K562 (cell line): ENCODE measurements around the gene ZNF628.

Experiments
- ATF1 ChIP-seq, 2 experiments: fragments of 450-650 bp in 1 of 2; IDR thresholded peaks; 2 replicates each; pipeline ENCODE4 v1.6.1; 2016; ENCODE audit warnings: missing compliant biosample characterization in 1 of 2, missing genetic modification characterization in 1 of 2
- ATF7 ChIP-seq: fragments of 450-650 bp; IDR thresholded peaks from 2 replicates; pipeline ENCODE4 v1.7.1; 2014; ENCODE audit warnings: mild to moderate bottlenecking, moderate library complexity
- E2F3 ChIP-seq: fragments of 250-450 bp; sonication (Bioruptor Pico); IDR thresholded peaks from 2 replicates; pipeline ENCODE4 v1.4.0; 2020; ENCODE audit warnings: mild to moderate bottlenecking
- GTF2F1 ChIP-seq: IDR thresholded peaks from 2 replicates; pipeline ENCODE4 v1.6.1; 2011; ENCODE audit warnings: low read depth, low read length, improper control_type of control experiment
- KLF13 ChIP-seq: fragments of 450-650 bp; IDR thresholded peaks from 2 replicates; pipeline ENCODE4 v1.6.1; 2016; ENCODE audit warnings: missing genetic modification characterization, low read depth, mild to moderate bottlenecking, missing compliant biosample characterization, moderate library complexity, borderline replicate concordance
- MTA3 ChIP-seq: fragments of 450-650 bp; formaldehyde crosslinking; IDR thresholded peaks from 2 replicates; pipeline ENCODE4 v1.6.1; 2017; ENCODE audit warnings: mild to moderate bottlenecking, borderline replicate concordance
- NFE2L1 ChIP-seq: fragments of 450-650 bp; IDR thresholded peaks from 2 replicates; pipeline ENCODE4 v1.6.1; 2016; ENCODE audit warnings: missing genetic modification characterization, low read depth, mild to moderate bottlenecking, missing compliant biosample characterization, moderate library complexity, borderline replicate concordance
- ZFP36 ChIP-seq: fragments of 150-350 bp; IDR thresholded peaks from 2 replicates; pipeline ENCODE4 v1.6.1; 2018; ENCODE audit warnings: low read length, low read depth; ENCODE audit not compliant: partially characterized antibody
- ZNF12 ChIP-seq: sonication (generic); formaldehyde crosslinking; IDR thresholded peaks from 2 replicates; pipeline ENCODE4 v1.4.0; 2020; ENCODE audit warnings: mild to moderate bottlenecking, missing genetic modification reagents
- TF ChIP-seq, protein P1 (sequence below): sonication (generic); formaldehyde crosslinking; IDR thresholded peaks from 2 replicates; pipeline ENCODE4 v1.9.0; 2022; ENCODE audit warnings: mild to moderate bottlenecking, missing genetic modification reagents
- TF ChIP-seq, protein P2 (sequence below): sonication (generic); formaldehyde crosslinking; IDR thresholded peaks from 2 replicates; pipeline ENCODE4 v1.8.1; 2022; ENCODE audit warnings: missing genetic modification reagents
- TF ChIP-seq, protein P3 (sequence below), 2 experiments: fragments of 450-650 bp in 1 of 2; sonication (generic) in 1 of 2; formaldehyde crosslinking in 1 of 2; IDR thresholded peaks; 2 replicates each; pipeline versions ENCODE4 v1.7.1 to v1.9.0; 2016 to 2022; ENCODE audit warnings: inconsistent platforms in 1 of 2, mild to moderate bottlenecking in 1 of 2, missing genetic modification reagents in 1 of 2
- TF ChIP-seq, protein P4 (sequence below), 3 experiments: IDR thresholded peaks in 2 of 3; conservative IDR thresholded peaks in 1 of 3; 2 replicates each; pipeline ENCODE4 v1.5.1; 2011 to 2012; ENCODE audit warnings: low read length in 3 of 3, mild to moderate bottlenecking in 3 of 3, control low read depth in 2 of 3, improper control_type of control experiment in 1 of 3, inconsistent platforms in 1 of 3, low read depth in 1 of 3, mixed read lengths in 1 of 3, moderate library complexity in 1 of 3; ENCODE audit not compliant: insufficient read depth in 2 of 3

DNA sequence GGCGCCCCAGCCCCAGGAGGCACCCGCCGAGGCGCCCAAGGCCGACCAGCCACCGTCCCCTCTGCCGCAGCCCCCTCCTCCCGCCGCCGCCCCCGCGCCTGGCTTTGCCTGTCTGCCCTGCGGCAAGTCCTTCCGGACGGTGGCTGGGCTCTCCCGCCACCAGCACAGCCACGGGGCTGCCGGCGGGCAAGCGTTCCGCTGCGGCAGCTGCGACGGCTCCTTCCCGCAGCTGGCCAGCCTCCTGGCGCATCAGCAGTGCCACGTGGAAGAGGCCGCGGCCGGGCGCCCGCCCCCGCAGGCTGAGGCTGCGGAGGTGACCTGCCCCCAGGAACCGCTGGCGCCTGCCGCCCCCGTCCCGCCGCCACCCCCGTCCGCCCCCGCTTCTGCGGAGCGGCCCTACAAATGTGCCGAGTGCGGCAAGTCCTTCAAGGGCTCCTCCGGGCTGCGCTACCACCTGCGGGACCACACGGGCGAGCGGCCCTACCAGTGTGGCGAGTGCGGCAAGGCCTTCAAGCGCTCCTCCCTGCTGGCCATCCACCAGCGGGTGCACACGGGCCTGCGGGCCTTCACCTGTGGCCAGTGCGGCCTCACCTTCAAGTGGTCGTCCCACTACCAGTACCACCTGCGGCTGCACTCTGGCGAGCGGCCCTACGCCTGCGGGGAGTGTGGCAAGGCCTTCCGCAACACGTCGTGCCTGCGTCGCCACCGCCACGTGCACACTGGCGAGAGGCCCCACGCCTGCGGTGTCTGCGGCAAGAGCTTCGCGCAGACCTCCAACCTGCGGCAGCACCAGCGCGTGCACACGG is 5.9 kb downstream of the ZNF628 start:
- TF ChIP-seq MTA3: no peak
- TF ChIP-seq, protein P1, sequence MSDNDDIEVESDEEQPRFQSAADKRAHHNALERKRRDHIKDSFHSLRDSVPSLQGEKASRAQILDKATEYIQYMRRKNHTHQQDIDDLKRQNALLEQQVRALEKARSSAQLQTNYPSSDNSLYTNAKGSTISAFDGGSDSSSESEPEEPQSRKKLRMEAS (CRISPR knock-in tag): no peak
- TF ChIP-seq E2F3 (CRISPR knock-in tag): no peak
- TF ChIP-seq, protein P2, sequence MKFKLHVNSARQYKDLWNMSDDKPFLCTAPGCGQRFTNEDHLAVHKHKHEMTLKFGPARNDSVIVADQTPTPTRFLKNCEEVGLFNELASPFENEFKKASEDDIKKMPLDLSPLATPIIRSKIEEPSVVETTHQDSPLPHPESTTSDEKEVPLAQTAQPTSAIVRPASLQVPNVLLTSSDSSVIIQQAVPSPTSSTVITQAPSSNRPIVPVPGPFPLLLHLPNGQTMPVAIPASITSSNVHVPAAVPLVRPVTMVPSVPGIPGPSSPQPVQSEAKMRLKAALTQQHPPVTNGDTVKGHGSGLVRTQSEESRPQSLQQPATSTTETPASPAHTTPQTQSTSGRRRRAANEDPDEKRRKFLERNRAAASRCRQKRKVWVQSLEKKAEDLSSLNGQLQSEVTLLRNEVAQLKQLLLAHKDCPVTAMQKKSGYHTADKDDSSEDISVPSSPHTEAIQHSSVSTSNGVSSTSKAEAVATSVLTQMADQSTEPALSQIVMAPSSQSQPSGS (CRISPR knock-in tag): no peak
- TF ChIP-seq ATF1 (CRISPR knock-in tag; IDR thresholded peaks at IDR 0.05): no peak
- TF ChIP-seq ATF1 (tag; IDR thresholded peaks at IDR 0.05): no peak
- no peak for TF ChIP-seq NFE2L1 (tag)
- no peak for TF ChIP-seq KLF13 (tag)
- TF ChIP-seq ATF7: no peak
- TF ChIP-seq, protein P3, sequence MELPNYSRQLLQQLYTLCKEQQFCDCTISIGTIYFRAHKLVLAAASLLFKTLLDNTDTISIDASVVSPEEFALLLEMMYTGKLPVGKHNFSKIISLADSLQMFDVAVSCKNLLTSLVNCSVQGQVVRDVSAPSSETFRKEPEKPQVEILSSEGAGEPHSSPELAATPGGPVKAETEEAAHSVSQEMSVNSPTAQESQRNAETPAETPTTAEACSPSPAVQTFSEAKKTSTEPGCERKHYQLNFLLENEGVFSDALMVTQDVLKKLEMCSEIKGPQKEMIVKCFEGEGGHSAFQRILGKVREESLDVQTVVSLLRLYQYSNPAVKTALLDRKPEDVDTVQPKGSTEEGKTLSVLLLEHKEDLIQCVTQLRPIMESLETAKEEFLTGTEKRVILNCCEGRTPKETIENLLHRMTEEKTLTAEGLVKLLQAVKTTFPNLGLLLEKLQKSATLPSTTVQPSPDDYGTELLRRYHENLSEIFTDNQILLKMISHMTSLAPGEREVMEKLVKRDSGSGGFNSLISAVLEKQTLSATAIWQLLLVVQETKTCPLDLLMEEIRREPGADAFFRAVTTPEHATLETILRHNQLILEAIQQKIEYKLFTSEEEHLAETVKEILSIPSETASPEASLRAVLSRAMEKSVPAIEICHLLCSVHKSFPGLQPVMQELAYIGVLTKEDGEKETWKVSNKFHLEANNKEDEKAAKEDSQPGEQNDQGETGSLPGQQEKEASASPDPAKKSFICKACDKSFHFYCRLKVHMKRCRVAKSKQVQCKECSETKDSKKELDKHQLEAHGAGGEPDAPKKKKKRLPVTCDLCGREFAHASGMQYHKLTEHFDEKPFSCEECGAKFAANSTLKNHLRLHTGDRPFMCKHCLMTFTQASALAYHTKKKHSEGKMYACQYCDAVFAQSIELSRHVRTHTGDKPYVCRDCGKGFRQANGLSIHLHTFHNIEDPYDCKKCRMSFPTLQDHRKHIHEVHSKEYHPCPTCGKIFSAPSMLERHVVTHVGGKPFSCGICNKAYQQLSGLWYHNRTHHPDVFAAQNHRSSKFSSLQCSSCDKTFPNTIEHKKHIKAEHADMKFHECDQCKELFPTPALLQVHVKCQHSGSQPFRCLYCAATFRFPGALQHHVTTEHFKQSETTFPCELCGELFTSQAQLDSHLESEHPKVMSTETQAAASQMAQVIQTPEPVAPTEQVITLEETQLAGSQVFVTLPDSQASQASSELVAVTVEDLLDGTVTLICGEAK (IDR thresholded peaks at IDR 0.05): no peak
- TF ChIP-seq, protein P3 (CRISPR knock-in tag; IDR thresholded peaks at IDR 0.05): no peak
- no peak for TF ChIP-seq ZNF12 (CRISPR knock-in tag)
- TF ChIP-seq ZFP36: no peak
- no peak for TF ChIP-seq GTF2F1
- TF ChIP-seq, protein P4, sequence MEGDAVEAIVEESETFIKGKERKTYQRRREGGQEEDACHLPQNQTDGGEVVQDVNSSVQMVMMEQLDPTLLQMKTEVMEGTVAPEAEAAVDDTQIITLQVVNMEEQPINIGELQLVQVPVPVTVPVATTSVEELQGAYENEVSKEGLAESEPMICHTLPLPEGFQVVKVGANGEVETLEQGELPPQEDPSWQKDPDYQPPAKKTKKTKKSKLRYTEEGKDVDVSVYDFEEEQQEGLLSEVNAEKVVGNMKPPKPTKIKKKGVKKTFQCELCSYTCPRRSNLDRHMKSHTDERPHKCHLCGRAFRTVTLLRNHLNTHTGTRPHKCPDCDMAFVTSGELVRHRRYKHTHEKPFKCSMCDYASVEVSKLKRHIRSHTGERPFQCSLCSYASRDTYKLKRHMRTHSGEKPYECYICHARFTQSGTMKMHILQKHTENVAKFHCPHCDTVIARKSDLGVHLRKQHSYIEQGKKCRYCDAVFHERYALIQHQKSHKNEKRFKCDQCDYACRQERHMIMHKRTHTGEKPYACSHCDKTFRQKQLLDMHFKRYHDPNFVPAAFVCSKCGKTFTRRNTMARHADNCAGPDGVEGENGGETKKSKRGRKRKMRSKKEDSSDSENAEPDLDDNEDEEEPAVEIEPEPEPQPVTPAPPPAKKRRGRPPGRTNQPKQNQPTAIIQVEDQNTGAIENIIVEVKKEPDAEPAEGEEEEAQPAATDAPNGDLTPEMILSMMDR (IDR thresholded peaks at IDR 0.05 in 2 of 3, conservative IDR thresholded peaks at IDR 0.05 in 1 of 3; ENCODE audit: insufficient read depth in 2 of 3, low read depth in 1 of 3, low read length in 3 of 3): no peak
